ENCODE data around the gene HYAL3. TPM values are rescaled to one million over a fixed set of nuclear protein-coding genes. Genes with fewer than 3 reads are reported as not detected.

Gene HYAL3
- total and polyA plus RNA-seq, 2 of the 8 experiments (the other 6 are each of a cell fraction or from before 2014, with no cell fraction given): 3.2 to 12.2 TPM

DNA sequence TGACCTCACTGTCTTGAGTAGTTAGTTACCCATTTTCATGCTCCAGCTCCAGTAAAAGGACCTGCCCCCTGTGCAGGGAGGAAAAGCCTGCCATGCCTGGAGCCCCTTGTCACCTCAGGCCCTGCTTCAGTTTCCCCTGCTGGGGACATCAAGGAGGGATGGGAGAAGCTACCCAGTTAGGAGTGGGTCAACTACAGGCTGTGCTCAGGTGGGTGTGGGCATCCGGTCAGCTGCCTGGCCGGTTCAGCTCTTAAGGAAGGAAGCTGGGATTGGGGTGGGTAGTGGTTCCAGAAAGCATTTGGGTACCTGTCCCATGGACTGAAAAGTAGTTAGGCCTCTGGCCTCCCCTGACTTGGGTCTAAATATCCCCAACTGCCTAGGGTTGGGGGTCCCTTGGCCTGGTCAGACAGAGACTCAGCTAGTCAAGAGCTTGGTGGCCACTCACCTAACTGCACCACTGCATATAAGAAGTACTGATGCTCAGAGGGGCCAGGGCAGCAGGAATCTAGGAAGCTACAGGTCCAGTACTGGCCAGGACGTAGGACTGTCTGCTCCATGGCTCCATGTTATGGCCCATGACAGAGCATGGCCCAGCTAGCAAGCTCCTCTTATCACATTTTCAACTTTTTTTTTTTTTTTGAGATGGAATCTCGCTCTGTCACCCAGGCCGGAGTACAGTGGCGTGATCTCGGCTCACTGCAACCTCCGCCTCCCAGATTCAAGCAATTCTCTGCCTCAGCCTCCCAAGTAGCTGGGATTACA is 19.8 kb downstream of the HYAL3 start:
- CTCF ChIA-PET (ENCODE audit: partially characterized antibody): interaction anchor here (0.7 to 53.5 kb wide), 9 partner anchors 8 to 108 kb away, joined by 3 to 2149 read pairs (median 7); partner anchors contain the start of genes GNAI2, HYAL2, IFRD2 and SLC38A3
- Histone ChIP-seq H3K4ac (replicated peaks; ENCODE audit: insufficient read length, low read depth, low read length) (no peak overlapping the region), H3K9me3 (ENCODE audit: insufficient read depth in 2 of 2, low read depth in 1 of 2, low read length in 1 of 2) (no peaks in the 10 kb centered on the region; a peak in 1 of 4 replicates), H3K4me2 (ENCODE audit: insufficient read depth in 1 of 2, low read depth in 2 of 2, low read length in 2 of 2) (no peak overlapping the region), H3K4me3 (ENCODE audit: extremely low read depth in 1 of 4, insufficient read depth in 2 of 4, low read depth in 3 of 4, low read length in 4 of 4) (no peak overlapping the region), H2AFZ (ENCODE audit: low read length) (no peak overlapping the region), H3K27ac (ENCODE audit: low read depth, low read length) (no peak overlapping the region), H3K36me3 (ENCODE audit: control insufficient read depth in 2 of 4, insufficient read depth in 4 of 4, low read length in 3 of 4) (no peaks in the 10 kb centered on the region), H2BK20ac (ENCODE audit: low read length) (no peak overlapping the region), H4K91ac (replicated peaks; ENCODE audit: insufficient read length, low read length) (no peak overlapping the region), H2BK15ac (ENCODE audit: low read length) (no peak overlapping the region), H4K20me1 (replicated peaks in 1 of 2; ENCODE audit: control insufficient read depth in 1 of 2, insufficient read depth in 2 of 2, low read length in 2 of 2) (no peaks in the 10 kb centered on the region), H3K79me2 (ENCODE audit: control insufficient read depth in 1 of 2, insufficient read depth in 2 of 2, low read length in 2 of 2) (no peaks in the 10 kb centered on the region), H2BK120ac (replicated peaks; ENCODE audit: low read depth, low read length) (no peak overlapping the region), H3K23me2 (ENCODE audit: low read depth, low read length) (peaks cover 2% of the 10 kb centered on the region; the same call in 1 of the 2 replicates), H3K79me1 (ENCODE audit: low read depth, low read length) (no peaks in the 10 kb centered on the region), H2BK12ac (ENCODE audit: low read depth, low read length) (no peak overlapping the region), H3K9ac (replicated peaks in 1 of 4; ENCODE audit: extremely low read depth in 1 of 4, low read depth in 3 of 4, low read length in 3 of 4) (no peak overlapping the region; a peak in 1 of 7 replicates), H2AK5ac (ENCODE audit: low read depth, low read length) (no peak overlapping the region), H4K5ac (ENCODE audit: insufficient read length, low read depth, low read length) (no peak overlapping the region), H3K18ac (ENCODE audit: extremely low read depth, low read length) (no peak overlapping the region), H3K14ac (ENCODE audit: insufficient read length) (no peak overlapping the region), H4K8ac (ENCODE audit: extremely low read depth, insufficient read depth, low read length) (no peak overlapping the region), H3K23ac (ENCODE audit: insufficient read length) (no peak overlapping the region), H3K4me1 (replicated peaks in 1 of 4; ENCODE audit: control insufficient read depth in 3 of 4, insufficient read depth in 4 of 4, low read length in 3 of 4) (peaks cover 0 to 12% (median 7%) of the 10 kb centered on the region in 4 experiments; a peak in 5 of 7 replicates), H2BK5ac (ENCODE audit: low read depth, low read length) (no peak overlapping the region), H3K27me3 (replicated peaks in 1 of 4; ENCODE audit: control insufficient read depth in 3 of 4, extremely low read depth in 1 of 4, insufficient read depth in 3 of 4, low read length in 3 of 4) (peaks cover 18 to 35% (median 28%) of the 10 kb centered on the region in 4 experiments), H3K56ac (replicated peaks; ENCODE audit: insufficient read length, low read depth, low read length) (no peak overlapping the region)
- FAIRE-seq (no peak), DNase-seq (ENCODE audit: low read depth in 1 of 2, low spot score in 2 of 2) (no peak)
- POLR2A ChIA-PET (ENCODE audit: partially characterized antibody): interaction anchor here (0.9 to 9.6 kb wide), 11 partner anchors 10 to 127 kb away, joined by 3 to 122 read pairs (median 7); partner anchors contain the start of genes HYAL2 and IFRD2
- 98% methylated on average over 8 of the region's 8 CpGs; no CpG with 5 or more reads in 1 of the 2 experiments for WGBS, 2 experiments (ENCODE audit: extremely low coverage in 1 of 2, insufficient coverage in 1 of 2, insufficient read length in 1 of 2, insufficient replicate concordance in 2 of 2, low coverage in 1 of 2, low lambda C conversion rate in 2 of 2, missing lambda C conversion rate in 1 of 2)
- TF ChIP-seq SP1 (IDR thresholded peaks at IDR 0.05; ENCODE audit: low read depth, low read length): no peak
- TF ChIP-seq ZNF274 (IDR thresholded peaks at IDR 0.05; ENCODE audit: borderline replicate concordance, extremely low read depth, low read length): no peak
- no peak for TF ChIP-seq TEAD4 (IDR thresholded peaks at IDR 0.05; ENCODE audit: low read depth, low read length)
- no peak for TF ChIP-seq KDM5A (IDR thresholded peaks at IDR 0.05; ENCODE audit: low read length)

Measured in H1 (cell line).